GM13976 (cell line): ENCODE measurements around the gene STBD1.

Experiments
- DNase-seq: peaks from one replicate; pipeline ENCODE4 v3.0.0; 2012; ENCODE audit warnings: low spot score
- in situ Hi-C: fragments of 300-500 bp; cut with MboI; formaldehyde crosslinking; loops from one replicate; pipeline ENCODE4 v1.12.0; 2022; ENCODE audit warnings: low sequenced_read_pairs, mixed read lengths, inconsistent platforms; ENCODE audit not compliant: unreplicated experiment
- TF ChIP-seq, protein P1 (sequence below): IDR thresholded peaks from 2 replicates; pipeline ENCODE4 v1.5.1; 2012; ENCODE audit warnings: borderline replicate concordance, mild to moderate bottlenecking; ENCODE audit not compliant: insufficient read depth; ENCODE audit errors: extremely low read depth, missing control alignments, control extremely low read depth

The STBD1 gene

DNA sequence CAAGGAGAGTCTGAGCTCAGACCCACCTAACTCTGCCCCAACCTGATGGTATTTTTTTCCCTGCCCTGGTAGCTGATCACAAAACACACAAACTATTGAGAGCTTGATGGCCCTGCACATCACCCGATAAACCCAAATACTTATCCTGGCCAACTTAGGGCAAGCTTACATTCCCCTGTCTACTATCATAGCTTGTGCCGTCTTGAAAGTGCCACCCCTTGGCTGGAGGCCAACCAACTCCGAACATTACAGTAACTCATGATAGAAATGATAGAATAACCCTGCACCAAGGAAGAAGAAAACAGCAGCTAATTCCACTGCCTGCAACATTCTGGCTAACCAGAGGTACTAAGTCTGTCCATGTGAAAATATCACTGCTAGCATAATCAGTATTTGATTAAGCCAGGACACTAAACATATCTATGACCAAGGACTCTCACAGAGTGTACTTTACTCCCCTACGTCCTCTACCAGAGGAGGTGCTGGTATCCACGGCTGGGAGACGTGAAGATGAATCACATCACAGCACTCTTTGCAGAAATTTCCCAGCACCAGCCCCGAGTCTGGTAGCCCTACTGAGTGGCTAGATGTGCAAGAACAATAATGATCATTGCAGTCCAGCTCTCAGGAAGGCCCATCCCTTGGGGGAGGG lies 8.9 kb downstream of the STBD1 start:
- no peak for DNase-seq
- TF ChIP-seq, protein P1, sequence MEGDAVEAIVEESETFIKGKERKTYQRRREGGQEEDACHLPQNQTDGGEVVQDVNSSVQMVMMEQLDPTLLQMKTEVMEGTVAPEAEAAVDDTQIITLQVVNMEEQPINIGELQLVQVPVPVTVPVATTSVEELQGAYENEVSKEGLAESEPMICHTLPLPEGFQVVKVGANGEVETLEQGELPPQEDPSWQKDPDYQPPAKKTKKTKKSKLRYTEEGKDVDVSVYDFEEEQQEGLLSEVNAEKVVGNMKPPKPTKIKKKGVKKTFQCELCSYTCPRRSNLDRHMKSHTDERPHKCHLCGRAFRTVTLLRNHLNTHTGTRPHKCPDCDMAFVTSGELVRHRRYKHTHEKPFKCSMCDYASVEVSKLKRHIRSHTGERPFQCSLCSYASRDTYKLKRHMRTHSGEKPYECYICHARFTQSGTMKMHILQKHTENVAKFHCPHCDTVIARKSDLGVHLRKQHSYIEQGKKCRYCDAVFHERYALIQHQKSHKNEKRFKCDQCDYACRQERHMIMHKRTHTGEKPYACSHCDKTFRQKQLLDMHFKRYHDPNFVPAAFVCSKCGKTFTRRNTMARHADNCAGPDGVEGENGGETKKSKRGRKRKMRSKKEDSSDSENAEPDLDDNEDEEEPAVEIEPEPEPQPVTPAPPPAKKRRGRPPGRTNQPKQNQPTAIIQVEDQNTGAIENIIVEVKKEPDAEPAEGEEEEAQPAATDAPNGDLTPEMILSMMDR = no peak
- in situ Hi-C loops = no loop called here

DNA sequence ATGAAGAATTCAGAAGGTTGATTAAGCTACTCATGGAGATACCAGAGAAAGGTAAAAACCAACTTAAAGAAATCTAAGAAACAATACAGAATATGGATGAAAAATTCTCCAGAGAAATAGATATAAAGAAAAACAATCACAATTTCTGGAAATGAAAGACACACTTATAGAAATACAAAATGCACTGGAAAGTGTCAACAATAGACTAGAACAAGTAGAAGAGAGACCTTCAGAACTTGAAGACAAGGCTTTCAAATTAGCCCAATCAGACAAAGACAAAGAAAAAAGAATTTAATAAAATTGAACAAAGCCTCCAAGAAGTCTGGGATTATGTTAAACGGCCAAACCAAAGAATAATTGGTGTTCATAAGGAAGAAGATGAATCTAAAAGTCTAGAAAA lies 9.6 kb downstream of the STBD1 start:
- in situ Hi-C loops = no loop called here
- DNase-seq = no peak
- TF ChIP-seq, protein P1 = no peak

DNA sequence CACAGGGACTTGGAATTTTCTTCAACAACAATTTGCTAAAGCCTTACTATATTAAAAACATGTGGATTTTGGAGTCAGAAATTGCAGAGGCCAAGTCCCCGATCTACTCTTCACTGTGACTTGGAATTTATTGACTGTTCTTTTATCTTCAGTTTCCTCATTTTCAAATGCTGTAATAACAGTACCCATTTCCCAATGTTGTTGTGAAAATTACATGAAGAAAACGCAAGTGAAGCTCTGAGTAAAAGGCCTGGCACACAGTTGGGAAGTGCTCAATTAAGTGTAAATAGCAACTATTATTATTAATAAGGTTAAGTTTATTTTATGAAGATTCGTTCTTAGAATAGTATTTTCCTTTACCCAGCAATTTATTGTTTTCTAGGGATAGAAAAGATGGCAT lies 15.7 kb downstream of the STBD1 start:
- TF ChIP-seq, protein P1 = no peak
- DNase-seq = no peak
- in situ Hi-C loops = no loop called here

DNA sequence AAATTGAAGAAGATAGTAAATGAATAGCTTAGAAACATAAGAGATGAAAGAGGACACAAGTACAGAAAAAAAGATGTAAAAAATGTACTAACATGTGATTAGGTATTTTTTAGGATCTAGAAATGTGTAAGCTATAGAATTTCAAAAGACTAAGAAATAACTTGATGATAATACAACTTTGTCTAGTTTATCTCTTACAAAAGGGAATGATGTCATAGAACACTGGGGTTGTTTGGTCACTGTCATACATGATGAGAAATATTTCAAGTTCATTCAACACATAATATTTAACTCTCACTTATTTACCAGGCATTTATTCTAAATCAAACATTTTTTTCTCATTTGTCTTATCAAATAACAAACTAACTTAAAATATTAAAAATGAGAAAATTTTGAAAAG lies 18.5 kb downstream of the STBD1 start:
- no peak for DNase-seq
- TF ChIP-seq, protein P1 = no peak
- in situ Hi-C loops = no loop called here

DNA sequence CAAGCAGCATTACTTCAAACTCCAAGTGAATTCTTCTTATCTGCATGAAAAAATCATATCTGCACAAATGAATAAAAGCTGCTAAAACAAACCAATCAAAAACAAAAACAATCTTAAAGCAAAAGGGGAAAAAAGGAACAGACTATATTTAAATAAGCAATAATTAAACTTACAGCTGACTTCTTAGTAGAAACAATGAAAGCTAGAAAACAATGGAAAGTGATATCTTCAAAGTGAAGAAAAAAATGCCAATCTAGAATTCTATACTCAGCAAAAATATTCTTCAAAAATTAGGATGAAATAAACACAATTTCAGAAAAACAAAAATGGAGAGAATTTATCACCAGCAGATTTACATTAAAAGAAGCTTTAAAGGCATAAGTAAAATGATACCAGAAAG lies 20.0 kb downstream of the STBD1 start:
- DNase-seq = no peak
- in situ Hi-C loops = no loop called here
- TF ChIP-seq, protein P1 = no peak

DNA sequence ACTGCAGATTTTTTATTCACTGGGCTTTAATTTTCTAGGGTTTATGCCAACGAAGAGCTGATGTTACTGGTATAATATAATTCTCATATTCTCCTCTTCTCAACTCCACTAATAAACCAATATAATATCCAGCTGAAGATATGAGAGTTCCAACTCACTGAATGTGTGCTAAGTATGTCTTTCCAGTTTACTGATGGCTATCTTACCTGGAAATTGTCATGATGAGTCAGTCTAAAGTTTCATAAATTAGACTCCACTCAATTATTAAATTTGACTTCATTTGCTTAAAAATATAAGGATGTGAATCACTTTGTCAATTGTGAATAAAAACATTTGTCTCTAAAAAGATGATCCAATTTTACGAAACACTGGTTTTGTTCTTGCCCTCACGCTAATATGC lies 28.4 kb downstream of the STBD1 start:
- in situ Hi-C loops = no loop called here
- DNase-seq = no peak
- TF ChIP-seq, protein P1 = no peak
